Endometrium (tissue), 2 donors: Measurements from ENCODE around the gene UBE2E1.
A peak's percentile ranks its signal among the peaks of the same experiment; 100 is the strongest.
"Not testable (repeated sequence)": the region's sequence is repeated elsewhere in the genome, so short reads cannot be mapped to it uniquely, and the experiment has no call there.

ENCODE experiments used
- FAIRE-seq: peaks from 2 replicates; lab custom pipeline; 2012; peaks lifted over from hg19 to GRCh38; lab: Jason Lieb, UNC
- donor health status: control.
- donor health status: control.

The UBE2E1 gene

DNA sequence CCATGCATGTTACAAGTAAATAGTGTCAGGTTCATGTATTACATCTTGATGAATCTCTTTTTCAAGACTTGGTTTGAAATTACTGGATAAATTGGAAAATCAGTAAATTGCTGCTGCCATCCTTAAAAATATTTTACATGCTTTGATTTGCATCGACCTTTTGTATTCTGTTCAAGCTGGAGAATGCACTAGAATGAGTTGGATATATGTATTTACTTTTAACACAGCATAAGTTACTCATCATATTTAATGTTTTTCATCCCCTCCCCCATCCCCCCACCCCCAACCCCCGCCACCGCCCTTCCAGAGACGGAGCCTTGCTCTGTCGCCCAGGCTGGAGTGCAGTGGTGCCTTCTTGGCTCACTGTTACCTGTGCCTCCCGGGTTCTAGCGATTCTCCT, 16.8 kb downstream of the UBE2E1 start:
- no peak for FAIRE-seq

DNA sequence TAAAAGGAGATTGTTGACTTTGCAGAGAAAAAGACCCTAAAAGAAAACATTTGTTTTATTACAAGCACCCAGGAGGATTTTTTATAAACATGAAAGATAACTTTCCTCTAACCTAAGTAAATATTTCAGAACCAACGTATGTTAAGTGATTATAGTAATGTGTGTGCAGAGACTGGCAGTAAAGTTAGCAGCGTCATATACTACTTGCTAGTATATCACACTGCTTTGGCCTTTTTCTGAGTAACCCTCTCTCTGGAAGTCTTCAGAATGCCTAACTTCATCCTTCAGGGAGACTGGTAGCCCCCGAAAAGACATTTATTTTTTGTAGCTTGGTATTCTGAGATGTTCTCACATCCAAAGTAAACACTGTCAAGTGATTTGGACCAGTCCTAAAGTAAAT, 17.9 kb downstream of the UBE2E1 start:
- no peak for FAIRE-seq

DNA sequence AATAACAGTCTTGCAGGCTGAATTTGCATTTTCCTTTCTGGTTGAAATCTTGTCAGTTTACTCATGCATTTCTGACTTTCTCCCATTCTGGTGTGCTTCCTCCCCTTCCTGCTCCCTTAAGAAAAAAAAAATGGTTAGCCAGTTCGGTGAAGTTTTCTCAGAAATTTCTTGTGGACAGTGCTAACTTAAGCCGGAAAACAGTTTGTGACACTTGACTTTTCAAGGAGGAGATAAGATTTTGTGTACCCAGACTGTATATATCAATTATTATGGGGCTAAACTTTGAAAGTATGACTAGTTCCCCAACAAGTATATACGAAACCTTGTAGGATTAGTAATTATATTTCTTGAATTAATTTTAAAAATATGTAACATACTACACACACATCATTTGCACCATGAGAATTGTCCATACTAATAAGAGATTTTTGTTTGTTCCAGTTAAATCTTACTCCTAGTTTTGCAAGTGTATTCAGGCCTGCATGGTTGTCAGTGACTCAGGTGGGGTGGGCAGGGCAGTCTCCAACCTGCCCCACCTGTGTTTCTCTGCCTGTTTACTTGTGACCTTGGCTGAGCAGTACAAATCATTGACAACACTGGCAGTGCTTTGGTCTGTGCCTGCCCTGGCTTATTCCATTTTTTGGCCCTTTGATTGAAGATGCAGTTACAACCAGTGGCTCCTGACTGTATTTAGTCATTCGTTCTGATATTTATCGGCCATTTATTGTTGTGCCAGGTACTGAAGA, 19.1 kb downstream of the UBE2E1 start:
- FAIRE-seq: no peak

DNA sequence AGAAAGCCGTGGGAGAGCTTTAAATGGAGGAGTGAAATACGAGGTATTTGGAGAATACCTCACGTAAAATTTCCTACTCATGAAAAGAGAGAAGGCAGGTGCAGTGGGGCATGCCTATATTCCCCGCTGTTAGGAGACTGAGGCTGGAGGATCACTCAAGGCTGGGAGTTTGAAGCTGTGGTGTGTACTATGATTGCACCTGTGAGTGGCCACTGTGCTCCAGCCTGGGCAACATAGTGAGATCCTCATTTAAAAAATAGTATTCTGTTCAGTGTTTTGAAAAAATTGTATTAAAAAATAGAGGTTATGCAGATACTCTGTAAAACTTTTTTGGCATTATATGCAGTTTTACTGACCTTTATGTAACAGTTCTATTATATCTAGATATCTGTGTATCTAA, 20.0 kb downstream of the UBE2E1 start:
- no peak for FAIRE-seq

DNA sequence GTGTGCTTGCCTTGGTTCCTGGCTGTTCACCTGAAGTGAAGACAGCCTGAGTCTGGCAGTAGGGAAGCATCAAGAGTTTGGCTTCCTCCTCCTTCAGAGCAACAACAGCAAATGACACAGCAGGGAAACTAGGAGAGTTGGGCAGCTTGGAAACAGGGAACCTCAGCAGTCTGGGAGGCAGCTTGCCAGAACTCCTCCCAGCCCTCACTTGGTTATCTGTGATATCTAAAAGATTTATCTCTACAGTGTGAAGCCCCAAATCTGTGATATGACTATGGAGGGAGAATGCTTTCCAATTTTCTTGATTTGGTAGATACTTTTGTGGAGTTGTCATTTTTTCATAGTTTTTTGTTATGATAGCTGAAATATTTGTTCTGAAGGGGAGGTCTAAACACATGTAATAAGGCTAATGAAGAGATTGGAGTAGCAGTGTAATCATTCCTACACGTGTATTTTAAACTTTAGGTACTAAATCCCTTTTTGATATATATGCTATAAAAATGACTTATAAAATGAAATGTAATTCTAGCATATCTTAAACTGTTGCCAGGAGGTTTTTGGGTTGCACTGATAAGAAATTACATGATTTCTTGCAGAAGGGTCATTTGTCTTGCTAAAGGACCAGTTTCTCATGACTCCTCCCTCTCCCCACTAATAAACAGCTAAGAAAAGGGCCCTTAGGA, 20.8 kb downstream of the UBE2E1 start:
- FAIRE-seq: no peak

DNA sequence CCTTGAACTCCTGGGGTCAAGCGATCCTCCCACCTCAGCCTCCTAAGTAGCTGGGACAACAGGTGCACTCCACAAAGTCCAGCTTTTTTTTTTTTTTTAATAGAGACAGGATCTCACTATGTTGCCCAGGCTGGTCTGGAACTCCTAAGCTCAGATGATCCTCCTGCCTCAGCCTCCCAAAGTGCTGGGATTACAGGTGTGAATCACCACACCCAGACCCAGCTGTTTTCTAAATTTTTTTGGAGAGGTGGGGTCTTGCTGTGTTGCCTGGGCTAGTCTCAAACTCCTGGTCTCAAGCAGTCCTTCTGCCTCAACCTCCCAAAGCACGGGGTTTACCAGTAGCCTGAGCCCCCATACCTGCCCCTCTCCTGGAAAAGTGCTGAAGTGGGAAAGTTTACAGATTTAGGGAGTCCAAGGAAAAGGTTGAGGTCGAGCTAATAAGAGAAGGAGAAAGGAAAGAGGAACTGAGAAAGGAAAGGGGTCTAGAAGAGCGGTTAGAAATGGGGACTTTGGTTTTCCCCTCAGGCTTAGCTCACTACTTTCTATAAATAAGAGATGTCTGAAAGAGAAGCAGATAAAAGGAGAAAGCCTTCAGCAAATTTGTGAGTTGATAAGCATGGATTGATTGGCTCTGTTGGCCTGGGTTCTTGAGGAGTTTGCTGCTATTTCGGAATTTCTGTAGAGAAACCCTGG, 23.6 kb downstream of the UBE2E1 start:
- no peak for FAIRE-seq

DNA sequence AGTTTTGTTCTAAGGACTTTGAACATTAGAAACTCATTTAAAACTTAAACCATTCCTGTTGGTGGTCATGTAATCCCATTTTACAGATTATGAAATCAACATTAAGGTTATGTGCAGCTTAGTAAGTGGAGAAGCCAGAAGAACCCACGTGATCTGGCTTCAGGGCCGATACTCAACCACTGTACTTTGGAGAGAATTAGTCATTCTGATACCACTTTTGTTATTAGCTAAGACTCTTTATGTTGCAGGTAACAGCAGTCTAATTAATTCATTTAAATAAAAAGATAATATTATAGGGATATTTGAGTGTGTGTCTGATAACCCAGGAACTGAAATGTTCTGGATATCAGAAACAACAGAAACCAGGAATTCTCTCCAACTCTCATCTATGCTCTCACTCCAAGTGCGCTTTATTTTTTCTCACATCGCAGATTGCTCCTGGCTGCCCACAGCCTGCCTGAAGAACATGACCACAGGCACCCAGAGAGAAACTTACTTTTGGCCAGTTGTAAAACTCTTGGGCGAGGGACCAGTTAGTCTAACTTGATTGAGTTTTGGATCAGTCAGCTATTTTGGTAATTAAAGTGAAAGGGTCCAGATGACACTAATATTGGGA, 25.2 kb downstream of the UBE2E1 start:
- FAIRE-seq: no peak

DNA sequence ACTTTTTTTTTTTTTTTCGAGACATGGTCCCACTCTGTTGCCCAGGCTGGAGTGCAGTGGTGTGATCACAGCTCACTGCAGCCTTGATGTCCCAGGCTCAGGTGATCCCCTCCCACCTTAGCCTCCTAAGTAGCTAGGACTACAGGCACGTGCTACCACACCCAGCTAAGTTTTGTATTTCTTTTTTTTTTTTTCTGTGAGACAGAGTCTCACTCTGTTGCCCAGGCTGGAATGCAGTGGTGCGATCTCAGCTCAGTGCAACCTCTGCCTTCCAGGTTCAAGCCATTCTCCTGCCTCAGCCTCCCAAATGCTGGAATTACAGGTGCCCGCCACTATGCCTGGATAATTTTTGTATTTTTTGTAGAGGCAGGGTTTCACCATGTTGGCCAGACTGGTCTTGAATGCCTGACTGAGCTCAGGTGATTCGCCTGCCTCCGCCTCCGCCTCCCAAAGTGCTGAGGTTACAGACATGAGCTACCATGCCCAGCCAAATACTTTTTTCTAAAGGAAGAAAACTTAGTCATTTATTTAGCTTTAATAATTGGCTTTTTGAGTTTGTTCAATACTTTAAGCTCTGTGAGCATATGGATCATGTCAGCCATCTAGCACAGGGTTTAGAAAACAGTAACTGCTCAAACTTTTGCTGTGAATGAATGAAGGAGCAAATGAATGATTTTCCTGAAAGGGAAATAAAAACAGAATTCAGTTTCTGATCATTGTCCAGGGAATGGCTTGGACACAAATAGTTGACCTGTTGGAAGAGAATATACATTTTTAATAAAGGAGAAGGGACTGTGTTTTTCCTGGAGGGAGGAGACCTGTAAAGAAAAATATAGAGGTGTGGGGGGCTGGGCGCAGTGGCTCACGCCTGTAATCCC, 26.0 kb downstream of the UBE2E1 start:
- no peak for FAIRE-seq

DNA sequence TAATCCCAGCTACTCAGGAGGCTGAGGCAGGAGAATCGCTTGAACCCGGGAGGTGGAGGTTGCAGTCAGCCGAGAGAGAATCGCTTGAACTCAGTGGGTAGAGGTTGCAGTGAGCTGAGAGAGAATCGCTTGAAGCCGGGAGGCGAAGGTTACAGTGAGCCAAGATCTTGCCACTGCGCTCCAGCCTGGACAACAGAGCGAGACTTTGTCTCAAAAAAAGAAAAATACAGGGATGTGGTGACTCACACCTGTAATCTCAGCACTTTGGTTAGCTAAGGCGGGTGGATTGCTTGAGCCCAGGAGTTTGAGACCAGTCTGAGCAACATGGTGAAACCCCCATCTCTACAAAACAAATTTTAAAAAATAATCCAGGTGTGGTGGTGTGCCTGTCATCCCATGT, 26.8 kb downstream of the UBE2E1 start:
- FAIRE-seq: no peak

DNA sequence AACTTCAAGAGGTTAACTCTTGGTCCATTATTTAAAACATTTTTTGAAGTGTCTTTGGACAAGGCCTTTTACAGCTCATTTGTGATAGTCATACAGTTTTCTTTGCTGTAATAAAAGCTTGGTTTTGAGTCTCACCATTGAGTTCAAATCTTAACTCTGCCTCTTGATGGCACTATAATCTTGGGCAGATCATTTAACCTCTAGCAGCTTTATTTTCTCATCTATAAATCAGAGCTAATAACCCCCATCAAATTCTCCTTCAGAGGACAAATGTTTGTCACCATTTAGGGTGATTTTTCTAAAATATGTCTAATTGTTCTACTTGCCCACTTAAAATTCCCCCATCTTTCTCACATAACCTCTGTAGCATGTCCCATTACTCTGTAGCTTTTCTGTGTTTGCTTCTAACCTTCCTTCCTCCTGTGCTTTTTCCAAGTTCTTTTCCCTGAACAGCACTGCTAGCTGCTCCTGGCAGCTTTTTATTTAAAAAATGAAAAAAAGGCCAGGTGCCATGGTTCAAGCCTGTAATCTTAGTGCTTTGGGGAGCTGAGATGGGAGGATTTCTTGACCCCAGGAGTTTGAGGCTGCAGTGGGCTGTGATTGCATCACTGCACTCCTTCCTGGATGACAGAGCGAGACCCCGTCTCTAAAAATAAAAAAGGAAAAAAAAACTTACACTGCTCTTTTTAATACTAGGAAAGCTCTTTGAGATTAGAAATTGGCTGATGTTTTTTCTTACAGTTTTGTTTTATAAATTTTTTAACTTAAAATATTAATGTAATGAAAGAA, 28.5 kb downstream of the UBE2E1 start:
- peak; percentile 4 for FAIRE-seq

DNA sequence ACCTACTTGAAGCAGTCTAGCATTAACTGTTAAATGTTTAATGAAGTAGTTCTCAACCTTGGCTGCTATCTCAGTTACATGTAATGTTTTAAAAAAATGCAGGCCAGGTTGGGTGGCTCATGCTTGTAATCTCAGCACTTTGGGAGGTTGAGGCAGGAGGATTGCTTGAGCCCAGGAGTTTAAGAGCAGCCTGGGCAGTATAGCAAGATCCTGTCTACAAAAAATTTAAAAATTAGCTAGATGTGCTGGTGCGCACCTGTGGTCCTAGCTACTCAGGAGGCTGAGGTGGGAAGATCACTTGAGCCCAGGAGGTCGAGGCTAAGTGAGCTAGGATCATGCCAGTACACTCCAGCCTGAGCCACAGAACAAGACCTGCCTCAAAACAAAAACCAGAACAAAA, 29.3 kb downstream of the UBE2E1 start:
- FAIRE-seq: no peak

DNA sequence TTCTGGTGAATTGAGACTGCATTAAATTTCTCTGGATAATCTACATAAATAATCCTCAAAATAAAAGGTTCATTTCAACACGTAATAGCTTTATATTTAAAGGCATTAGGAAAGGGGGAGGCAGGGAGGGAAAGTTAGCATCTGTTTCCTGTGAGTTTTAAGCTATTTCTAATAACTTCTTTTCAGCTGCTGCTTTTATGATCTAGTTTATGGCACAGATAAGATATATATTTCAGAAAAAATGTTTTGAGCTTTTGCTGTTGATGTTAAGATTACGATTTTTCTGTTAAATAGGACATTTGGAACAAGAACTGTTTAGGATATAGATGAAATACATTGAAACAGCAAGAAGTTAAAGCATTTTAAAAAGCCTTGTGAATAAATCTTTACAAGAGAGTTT, 30.0 kb downstream of the UBE2E1 start:
- FAIRE-seq: no peak

DNA sequence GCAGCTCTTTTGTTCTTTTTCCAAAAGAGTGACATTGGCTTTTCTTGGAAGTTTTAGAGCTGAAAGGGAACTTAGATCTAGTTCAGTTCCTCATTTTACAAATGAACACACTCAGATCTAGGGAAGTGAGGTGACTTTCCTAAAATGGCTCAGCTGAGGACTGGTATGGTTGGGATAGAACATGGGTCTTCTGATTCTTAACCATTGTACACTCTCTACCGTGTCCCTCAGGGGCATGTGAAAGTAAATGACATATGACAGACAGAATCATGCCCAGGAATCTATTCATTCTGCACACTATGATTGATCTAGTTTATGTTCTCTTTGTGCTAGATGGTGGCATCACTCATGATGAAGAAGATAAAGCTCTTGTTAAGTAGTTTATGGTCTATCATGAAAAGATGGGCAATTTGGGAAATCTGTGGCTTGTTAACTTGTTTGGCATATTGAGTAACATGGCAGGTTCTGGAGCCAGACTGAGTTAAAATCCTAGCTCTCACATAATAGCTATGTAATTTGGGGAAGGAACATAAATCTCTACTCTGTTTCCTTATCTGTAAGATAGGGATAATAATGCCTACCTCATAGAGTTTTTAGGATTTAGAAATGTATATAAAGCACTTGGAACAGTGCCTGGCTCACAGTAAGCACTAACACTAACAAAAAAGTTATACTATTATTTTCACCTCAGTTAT, 30.9 kb downstream of the UBE2E1 start:
- no peak for FAIRE-seq

DNA sequence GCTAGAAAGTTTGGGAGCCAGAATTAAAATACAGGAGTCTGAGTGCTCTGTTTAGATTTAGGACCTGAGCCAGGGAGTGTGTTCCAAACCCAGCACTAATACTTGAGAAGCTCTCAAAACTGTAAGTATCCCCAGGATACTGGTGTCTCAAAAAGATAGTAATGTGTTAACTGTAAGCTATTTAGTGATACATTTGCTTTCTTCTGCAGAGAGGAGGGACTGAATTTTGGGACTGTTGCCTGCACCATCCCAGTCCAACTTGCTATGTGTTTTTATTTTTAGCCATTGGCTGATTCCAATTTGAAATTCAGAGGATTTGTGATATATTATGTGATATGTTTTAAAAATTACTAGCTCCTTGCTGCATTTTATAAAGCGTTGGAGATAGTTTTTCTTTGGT, 31.5 kb downstream of the UBE2E1 start:
- FAIRE-seq: no peak

DNA sequence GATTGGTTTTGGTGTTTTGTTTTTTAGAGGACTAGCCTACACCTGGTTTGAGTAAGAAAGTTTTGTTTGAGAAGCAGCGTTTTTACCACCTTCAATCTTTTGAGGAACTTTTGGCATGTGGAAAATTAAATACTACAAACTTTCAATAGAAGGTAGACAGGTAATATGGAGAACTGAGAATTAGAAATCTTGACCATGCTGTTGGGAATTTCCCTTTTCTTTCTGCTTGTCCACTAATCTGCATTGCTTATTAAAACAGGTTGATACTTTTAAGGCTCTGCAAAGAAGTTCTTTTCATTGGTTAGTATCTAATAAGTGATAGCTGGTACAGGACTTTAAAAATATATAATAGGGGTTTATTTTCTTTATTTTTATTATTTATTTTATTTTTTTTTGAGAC, 31.9 kb downstream of the UBE2E1 start:
- FAIRE-seq: no peak

DNA sequence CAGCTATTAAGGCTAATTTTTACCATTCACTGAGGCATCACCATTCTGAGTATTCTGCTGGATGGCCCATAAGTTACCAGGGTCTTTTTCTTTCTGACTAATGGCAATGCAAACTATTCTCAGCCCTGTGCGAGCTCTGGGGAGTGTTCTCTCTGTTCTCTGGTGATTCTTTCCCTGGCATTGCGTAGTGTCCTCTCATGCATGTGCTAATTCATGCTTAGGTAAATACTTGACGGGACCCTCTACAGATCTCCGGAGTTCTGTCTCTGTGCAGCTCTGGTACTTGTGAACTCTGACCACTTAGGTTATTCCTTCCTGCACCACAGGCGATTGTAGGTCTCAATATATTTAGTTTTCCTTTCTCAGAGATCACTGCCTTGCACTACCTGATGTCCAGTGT, 34.8 kb downstream of the UBE2E1 start:
- no peak for FAIRE-seq

DNA sequence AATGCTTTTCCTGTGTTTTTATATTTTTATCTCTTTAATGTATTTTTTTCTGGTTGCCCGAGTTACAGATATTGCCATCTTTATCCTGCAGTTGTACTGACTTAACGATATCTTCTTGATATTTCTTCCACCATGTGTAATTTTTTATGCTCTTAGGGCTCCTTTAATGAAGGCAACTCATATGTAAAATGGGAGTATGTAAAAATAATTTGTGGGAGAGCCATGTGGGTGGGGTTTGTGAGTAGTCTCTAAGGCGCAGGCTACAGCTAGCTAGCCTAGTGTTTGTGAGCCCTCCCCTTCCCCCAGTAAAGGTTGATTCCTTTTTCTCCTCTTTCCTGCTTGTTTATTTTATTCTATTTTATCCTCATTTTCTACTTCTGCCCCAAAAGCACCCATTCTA, 38.1 kb downstream of the UBE2E1 start:
- FAIRE-seq: no peak

DNA sequence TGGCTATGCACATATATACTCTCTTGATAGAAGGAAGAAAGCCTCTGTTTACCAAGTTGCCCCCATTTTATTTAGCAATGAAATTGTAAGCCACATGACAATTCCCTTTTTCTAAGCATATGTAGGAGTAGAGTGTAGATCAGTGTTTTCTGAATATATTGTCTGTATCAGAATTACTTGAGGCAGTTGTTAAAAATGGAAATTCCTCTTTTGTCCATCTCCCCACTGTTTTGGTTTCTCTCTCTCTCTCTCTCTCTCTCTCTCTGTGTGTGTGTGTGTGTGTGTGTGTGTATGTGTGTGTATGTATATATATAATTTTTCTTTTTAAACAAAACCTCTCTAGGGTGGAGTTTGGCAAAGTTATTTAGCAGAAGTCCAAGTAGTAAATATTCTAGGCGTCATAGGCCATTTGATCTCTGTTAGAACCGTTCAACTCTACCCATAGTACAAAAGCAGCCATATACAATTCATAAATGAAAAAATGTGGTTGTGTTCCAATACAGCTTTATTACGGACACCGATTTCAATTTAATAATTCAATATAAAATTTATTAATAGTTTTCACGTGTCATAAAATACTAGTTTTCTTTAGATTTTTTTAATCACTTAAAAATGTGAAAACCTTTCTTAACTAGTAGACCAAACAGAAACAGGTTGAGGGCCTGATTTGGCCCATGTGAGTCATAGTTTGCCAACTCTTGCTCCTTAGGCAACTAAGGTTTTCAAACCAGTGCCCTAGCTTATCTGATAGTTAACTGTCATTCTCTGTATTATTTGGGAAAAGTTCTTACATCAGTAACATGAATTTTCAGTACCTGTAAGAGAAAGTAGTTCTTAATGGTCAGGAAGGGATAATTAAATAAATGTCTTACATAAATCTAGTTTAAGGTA, 39.8 kb downstream of the UBE2E1 start:
- peak; percentile 12 for FAIRE-seq

DNA sequence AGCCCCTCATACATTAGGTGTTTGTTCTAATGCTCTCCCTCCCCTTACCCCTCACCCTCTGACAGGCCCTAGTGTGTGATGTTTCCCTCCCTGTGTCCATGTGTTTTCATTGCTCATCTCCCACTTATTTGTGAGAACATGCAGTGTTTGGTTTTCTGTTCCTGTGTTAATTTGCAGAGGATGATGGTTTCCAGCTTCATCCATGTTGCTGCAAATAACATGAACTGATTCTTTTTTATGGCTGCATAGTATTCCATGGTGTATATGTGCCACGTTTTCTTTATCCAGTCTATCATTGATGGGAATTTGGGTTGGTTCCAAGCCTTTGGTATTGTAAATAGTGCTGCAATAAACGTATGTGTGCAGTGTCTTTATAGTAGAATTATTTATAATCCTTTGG, 43.7 kb downstream of the UBE2E1 start:
- not testable (repeated sequence) for FAIRE-seq
